Body of pancreas (tissue), 4 donors: ENCODE data around the gene ATF7. TPM values are rescaled to one million over a fixed set of nuclear protein-coding genes. Genes with fewer than 3 reads are reported as not detected.

Experiments
- ATAC-seq: fragments of 150-250 bp; one replicate; pipeline ENCODE4 v1.9.1; 2016
- DNase-seq, 4 donors: peaks; one replicate each; pipeline ENCODE4 v3.0.0-alpha.2; 2019
- H3K27ac ChIP-seq, 4 donors: fragments of 200-600 bp; sonication (generic); 1 replicate in 3 of 4; 2 replicates in 1 of 4; pipeline versions ENCODE4 v1.5.1 to v1.6.1; 2016 to 2019; ENCODE audit warnings: mild to moderate bottlenecking in 1 of 4, mixed read lengths in 1 of 4, moderate library complexity in 1 of 4
- H3K27me3 ChIP-seq, 2 donors: fragments of 200-600 bp; sonication (generic); one replicate each; pipeline ENCODE4 v1.6.0; 2016; ENCODE audit warnings: mild to moderate bottlenecking in 1 of 2
- H3K36me3 ChIP-seq, 2 donors: fragments of 200-600 bp; sonication (generic); replicated peaks in 1 of 2; 2 replicates each; pipeline ENCODE4 v1.5.1; 2016; ENCODE audit warnings: low read depth in 2 of 2; ENCODE audit not compliant: insufficient read depth in 1 of 2
- H3K4me1 ChIP-seq: fragments of 200-600 bp; sonication (generic); one replicate; pipeline ENCODE4 v1.6.0; 2016
- H3K4me3 ChIP-seq, 2 donors: fragments of 200-600 bp; sonication (generic); 1 replicate in 1 of 2; 2 replicates in 1 of 2; pipeline ENCODE4 v1.5.1; 2016 to 2019
- H3K9me3 ChIP-seq, 3 donors: fragments of 200-600 bp; sonication (generic); 1 replicate in 2 of 3; 2 replicates in 1 of 3; pipeline ENCODE4 v1.5.1; 2016
- CTCF ChIP-seq, 7 experiments: fragments of 450-650 bp in 4 of 7; fragments of 200-600 bp in 3 of 7; sonication (generic) in 3 of 7; IDR thresholded peaks; one replicate each; pipeline ENCODE4 v1.5.1; 2016 to 2019; ENCODE audit warnings: antibody characterized with exemption in 7 of 7
- POLR2A ChIP-seq, 3 donors: fragments of 450-650 bp; IDR thresholded peaks; one replicate each; pipeline ENCODE4 v1.6.1; 2016; ENCODE audit warnings: antibody characterized with exemption in 3 of 3, mild to moderate bottlenecking in 2 of 3
- WGBS, 2 donors: methylation state at CpG; one replicate each; pipeline ENCODE4 v1.1.5; 2017; 5-methylcytosine and 5-hydroxymethylcytosine counted together
- intact Hi-C: fragments of 100-400 bp; cut with DNase I; formaldehyde crosslinking; loops from one replicate; pipeline ENCODE4 v1.15.1; 2023
- total RNA-seq, 2 donors: library from RNA; depleted of rRNA; stranded (reverse); fragments of >200 nt; gene quantifications; one replicate each; pipeline ENCODE4 v1.1.0, GENCODE V29; 2016

ATF7 gene
- total RNA-seq, 2 donors from 2014 or later: 12.9 to 21.3 TPM

GRCh38 chr12:53467082-53467481, 159.1 kb downstream of the ATF7 start:
- intact Hi-C loops: no loop called here
- H3K9me3 ChIP-seq: no peaks in the 10 kb centered on the region
- no peaks in the 10 kb centered on the region for H3K27me3 ChIP-seq
- peaks cover 3% of the 10 kb centered on the region for H3K4me1 ChIP-seq
- ATAC-seq (no peak), DNase-seq (no peak)
- no peak overlapping the region for H3K27ac ChIP-seq
- TF ChIP-seq POLR2A (IDR thresholded peaks at IDR 0.05) (no peak), CTCF (IDR thresholded peaks at IDR 0.05) (no peak)
- 53 to 76% methylated on average over 5 of the region's 5 CpGs for WGBS, 2 donors
- H3K36me3 ChIP-seq: peaks cover 31 to 73% of the 10 kb centered on the region in 2 donors
- H3K4me3 ChIP-seq: no peak overlapping the region

- WGBS, 2 donors: 70 to 80% methylated on average over 4 of the region's 4 CpGs
- Histone ChIP-seq H3K27me3 (no peaks in the 10 kb centered on the region), H3K9me3 (no peaks in the 10 kb centered on the region), H3K36me3 (peaks cover 33 to 75% of the 10 kb centered on the region in 2 donors), H3K27ac (no peak overlapping the region), H3K4me1 (no peaks in the 10 kb centered on the region), H3K4me3 (no peak overlapping the region)
- TF ChIP-seq CTCF (IDR thresholded peaks at IDR 0.05) (no peak), POLR2A (IDR thresholded peaks at IDR 0.05) (no peak)
- no peak for DNase-seq
- intact Hi-C loops: no loop called here
- no peak for ATAC-seq
These were observed 159.5 kb downstream of the ATF7 start for GRCh38 chr12:53466640-53467039.

GRCh38 chr12:53465679-53466078, 160.5 kb downstream of the ATF7 start:
- Histone ChIP-seq H3K4me3 (no peak overlapping the region), H3K4me1 (no peaks in the 10 kb centered on the region), H3K9me3 (no peaks in the 10 kb centered on the region), H3K36me3 (peaks cover 42 to 78% of the 10 kb centered on the region in 2 donors), H3K27me3 (no peaks in the 10 kb centered on the region), H3K27ac (no peak overlapping the region)
- 50 to 54% methylated on average over 2 of the region's 2 CpGs for WGBS, 2 donors
- TF ChIP-seq POLR2A (IDR thresholded peaks at IDR 0.05) (no peak), CTCF (IDR thresholded peaks at IDR 0.05) (no peak)
- ATAC-seq (no peak), DNase-seq (no peak)
- intact Hi-C loops: no loop called here

GRCh38 chr12:53464685-53465418, 161.3 kb downstream of the ATF7 start:
- Histone ChIP-seq H3K4me3 (no peak overlapping the region), H3K27me3 (no peaks in the 10 kb centered on the region), H3K27ac (no peak overlapping the region), H3K36me3 (peaks cover 47 to 84% of the 10 kb centered on the region in 2 donors), H3K9me3 (no peaks in the 10 kb centered on the region), H3K4me1 (no peaks in the 10 kb centered on the region)
- intact Hi-C loops: no loop called here
- no peak for TF ChIP-seq POLR2A (IDR thresholded peaks at IDR 0.05)
- TF ChIP-seq CTCF (IDR thresholded peaks at IDR 0.05): no peak
- no peak for DNase-seq
- ATAC-seq: no peak
- WGBS, 2 donors: 86 to 93% methylated on average over 11 of the region's 11 CpGs
